ENCODE results near the gene GCAT.

DNA sequence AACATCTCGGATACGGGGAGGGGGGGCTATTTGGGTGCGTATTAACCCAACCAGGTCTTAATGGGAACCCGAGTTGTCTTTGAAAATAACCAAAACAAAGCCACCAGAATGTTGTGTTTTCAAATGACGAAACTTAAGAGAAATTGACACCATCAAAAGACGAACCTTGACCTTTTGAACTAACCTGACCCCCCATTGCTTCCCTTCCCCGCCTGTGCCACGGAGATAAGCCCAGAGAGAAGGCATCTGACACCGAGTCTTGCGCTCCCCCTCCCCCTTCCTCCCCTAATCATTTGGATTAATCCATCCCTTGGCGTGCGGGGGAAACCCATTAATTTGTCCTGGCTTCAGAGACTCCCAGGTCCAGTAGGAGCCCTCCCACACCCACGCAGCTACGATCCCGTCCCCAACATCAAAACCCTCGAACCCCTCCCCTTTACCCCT lies 4.5 kb upstream of the GCAT start:
- TF ChIP-seq POLR2A (IDR thresholded peaks at IDR 0.05; ENCODE audit: low read depth, low read length), result no peak
- no peak for TF ChIP-seq TAF1 (IDR thresholded peaks at IDR 0.05; ENCODE audit: borderline replicate concordance, low read depth, low read length)
